ENCODE data around the gene PPP1R14B. TPM values are rescaled to one million over a fixed set of nuclear protein-coding genes. Genes with fewer than 3 reads are reported as not detected.

PPP1R14B gene
- polyA plus RNA-seq, 3 donors, result 11.7 to 40.7 (median 34.2) TPM

- Mint-ChIP-seq H3K4me3 (peak overlapping the region; percentile 89 to 96), H3K36me3 (peaks cover 19 to 32% of the 10 kb centered on the region in 2 donors), H3K27ac (peak overlapping the region; percentile 69 to 90 (median 80)), H3K4me1 (peaks cover 34% of the 10 kb centered on the region), H3K9me3 (no peaks in the 10 kb centered on the region), H3K27me3 (ENCODE audit: low read depth in 3 of 3) (peaks cover 3 to 10% (median 8%) of the 10 kb centered on the region in 3 donors)
- peak overlapping the region; percentile 98 for H3K4me2 ChIP-seq (replicated peaks; ENCODE audit: extremely low read depth, low read length, poor library complexity, severe bottlenecking)
- peaks cover 28% of the 10 kb centered on the region for H4K20me1 ChIP-seq (ENCODE audit: insufficient read depth, low read length)
- no peaks in the 10 kb centered on the region for H3K9me3 ChIP-seq (replicated peaks in 1 of 2; ENCODE audit: control insufficient read depth in 1 of 2, insufficient read depth in 1 of 2, low read length in 2 of 2)
- H3K4me1 ChIP-seq (ENCODE audit: control insufficient read depth in 1 of 2, insufficient read depth in 2 of 2, low read length in 2 of 2), result peaks cover 32 to 47% of the 10 kb centered on the region in 2 donors
- peak; percentile 27 for TF ChIP-seq CTCF (IDR thresholded peaks at IDR 0.05)
- intact Hi-C loops (cut with micrococcal nuclease), result loop anchor here (2.0 to 5.0 kb wide), 2 partner anchors 17 to 35 kb away; partner anchors contain the start of gene GPR137 (in 1 of the 2)
- no peaks in the 10 kb centered on the region for H3K27me3 ChIP-seq (ENCODE audit: control insufficient read depth in 2 of 2, insufficient read depth in 2 of 2, low read length in 2 of 2)
- peak overlapping the region; percentile 75 to 87 (median 83) for H3K4me3 ChIP-seq (replicated peaks in 1 of 3; ENCODE audit: low read depth in 2 of 3, low read length in 3 of 3)
- H3K27ac ChIP-seq (ENCODE audit: low read depth in 1 of 2, low read length in 2 of 2), result peak overlapping the region in 1 of 2 donors; percentile 74
- 0% methylated on average over 15 of the region's 23 CpGs for WGBS (ENCODE audit: insufficient coverage)
- DNase-seq, result peak in 2 of 3 donors; percentile 36 to 50
- H3K9ac ChIP-seq (ENCODE audit: insufficient read depth, low read length, poor library complexity, severe bottlenecking), result peak overlapping the region; percentile 69
- H3K79me2 ChIP-seq (ENCODE audit: insufficient read depth, low read length), result peaks cover 18% of the 10 kb centered on the region
- peak overlapping the region; percentile 72 for H2AFZ ChIP-seq (ENCODE audit: insufficient read depth, low read depth, low read length, poor library complexity, severe bottlenecking)
- H3K36me3 ChIP-seq (replicated peaks in 1 of 2; ENCODE audit: control insufficient read depth in 1 of 2, insufficient read depth in 2 of 2, low read length in 2 of 2), result peaks cover 23 to 31% of the 10 kb centered on the region in 2 donors
Observed at GRCh38 chr11:64252003-64252872, 5.5 kb upstream of the PPP1R14B start.

GRCh38 chr11:64251753-64252002 lies 4.9 kb upstream of the PPP1R14B start:
- no peaks in the 10 kb centered on the region for H3K27me3 ChIP-seq (ENCODE audit: control insufficient read depth in 2 of 2, insufficient read depth in 2 of 2, low read length in 2 of 2)
- peaks cover 18% of the 10 kb centered on the region for H3K79me2 ChIP-seq (ENCODE audit: insufficient read depth, low read length)
- DNase-seq, result no peak
- intact Hi-C loops (cut with micrococcal nuclease), result loop anchor here (2.0 to 5.0 kb wide), 3 partner anchors 17 to 49 kb away; partner anchors contain the start of genes CATSPERZ (in 1 of the 2) and GPR137 (in 1 of the 2)
- peak overlapping the region; percentile 69 for H3K9ac ChIP-seq (ENCODE audit: insufficient read depth, low read length, poor library complexity, severe bottlenecking)
- no peak for TF ChIP-seq CTCF (IDR thresholded peaks at IDR 0.05)
- H3K9me3 ChIP-seq (replicated peaks in 1 of 2; ENCODE audit: control insufficient read depth in 1 of 2, insufficient read depth in 1 of 2, low read length in 2 of 2), result no peaks in the 10 kb centered on the region
- peaks cover 21 to 26% of the 10 kb centered on the region in 2 donors for H3K36me3 ChIP-seq (replicated peaks in 1 of 2; ENCODE audit: control insufficient read depth in 1 of 2, insufficient read depth in 2 of 2, low read length in 2 of 2)
- Mint-ChIP-seq H3K9me3 (no peaks in the 10 kb centered on the region), H3K27ac (peak overlapping the region; percentile 69 to 90 (median 80)), H3K27me3 (ENCODE audit: low read depth in 3 of 3) (peaks cover 3 to 10% (median 8%) of the 10 kb centered on the region in 3 donors), H3K4me3 (peak overlapping the region; percentile 89 to 96), H3K36me3 (peaks cover 18 to 27% of the 10 kb centered on the region in 2 donors), H3K4me1 (peaks cover 38% of the 10 kb centered on the region)
- peak overlapping the region; percentile 75 to 87 (median 83) for H3K4me3 ChIP-seq (replicated peaks in 1 of 3; ENCODE audit: low read depth in 2 of 3, low read length in 3 of 3)
- under 1% methylated on average over 18 of the region's 18 CpGs for WGBS (ENCODE audit: insufficient coverage)
- H2AFZ ChIP-seq (ENCODE audit: insufficient read depth, low read depth, low read length, poor library complexity, severe bottlenecking), result peak overlapping the region; percentile 72
- H3K4me2 ChIP-seq (replicated peaks; ENCODE audit: extremely low read depth, low read length, poor library complexity, severe bottlenecking), result peak overlapping the region; percentile 98
- H3K27ac ChIP-seq (ENCODE audit: low read depth in 1 of 2, low read length in 2 of 2), result peak overlapping the region in 1 of 2 donors; percentile 74
- peaks cover 28% of the 10 kb centered on the region for H4K20me1 ChIP-seq (ENCODE audit: insufficient read depth, low read length)
- H3K4me1 ChIP-seq (ENCODE audit: control insufficient read depth in 1 of 2, insufficient read depth in 2 of 2, low read length in 2 of 2), result peaks cover 36 to 53% of the 10 kb centered on the region in 2 donors
